Neuronal stem cell (in vitro differentiated cells): ENCODE measurements around the gene RAD51B.

Source experiments
- DNase-seq: peaks from one replicate; pipeline ENCODE4 v3.0.0-alpha.2; 2013; ENCODE audit warnings: low spot score
- H2AFZ ChIP-seq: one replicate; pipeline ENCODE4 v1.6.1; 2013; ENCODE audit warnings: mild to moderate bottlenecking, low read length, inconsistent platforms
- H2AK5ac ChIP-seq: 2 replicates; pipeline ENCODE4 v1.6.1; 2013; ENCODE audit warnings: low read depth, mild to moderate bottlenecking, inconsistent platforms, low read length, moderate library complexity, mixed read lengths
- H2BK120ac ChIP-seq: 2 replicates; pipeline ENCODE4 v1.6.1; 2013; ENCODE audit warnings: low read depth, mild to moderate bottlenecking, inconsistent platforms, low read length, moderate library complexity, mixed read lengths
- H2BK12ac ChIP-seq: one replicate; pipeline ENCODE4 v1.6.1; 2013; ENCODE audit warnings: low read length, inconsistent platforms
- H2BK15ac ChIP-seq: 2 replicates; pipeline ENCODE4 v1.6.1; 2013; ENCODE audit warnings: mild to moderate bottlenecking, low read length, inconsistent platforms, mixed read lengths
- H2BK5ac ChIP-seq: one replicate; pipeline ENCODE4 v1.6.1; 2013; ENCODE audit warnings: inconsistent platforms, mild to moderate bottlenecking, low read length, moderate library complexity
- H3K14ac ChIP-seq: one replicate; pipeline ENCODE4 v1.6.1; 2013; ENCODE audit warnings: low read length, inconsistent platforms
- H3K18ac ChIP-seq: 2 replicates; pipeline ENCODE4 v1.6.1; 2013; ENCODE audit warnings: low read length, inconsistent platforms
- H3K23ac ChIP-seq: 2 replicates; pipeline ENCODE4 v1.6.1; 2013; ENCODE audit warnings: low read depth, mild to moderate bottlenecking, mixed read lengths, low read length, inconsistent platforms; ENCODE audit not compliant: poor library complexity
- H3K27ac ChIP-seq: replicated peaks from 3 replicates; pipeline ENCODE4 v1.5.1; 2013; ENCODE audit warnings: low read length, inconsistent platforms
- H3K27me3 ChIP-seq, 3 experiments: 2 replicates each; pipeline ENCODE4 v1.6.1; 2013; ENCODE audit warnings: low read length in 3 of 3, mild to moderate bottlenecking in 2 of 3, inconsistent platforms in 1 of 3, low read depth in 1 of 3, mixed read lengths in 1 of 3, moderate library complexity in 1 of 3; ENCODE audit not compliant: control insufficient read depth in 3 of 3, insufficient read depth in 3 of 3
- H3K36me3 ChIP-seq, 2 donors: replicated peaks in 1 of 2; 2 replicates each; pipeline ENCODE4 v1.6.1; 2013; ENCODE audit warnings: low read length in 2 of 2; ENCODE audit not compliant: control insufficient read depth in 2 of 2, insufficient read depth in 2 of 2
- H3K4ac ChIP-seq: 2 replicates; pipeline ENCODE4 v1.6.1; 2013; ENCODE audit warnings: inconsistent platforms, mild to moderate bottlenecking, low read length, moderate library complexity
- H3K4me1 ChIP-seq, 2 donors: 1 replicate in 1 of 2; 2 replicates in 1 of 2; pipeline ENCODE4 v1.6.1; 2013; ENCODE audit warnings: low read length in 2 of 2, low read depth in 1 of 2; ENCODE audit not compliant: control insufficient read depth in 2 of 2, insufficient read depth in 1 of 2
- H3K4me2 ChIP-seq: one replicate; pipeline ENCODE4 v1.6.1; 2013; ENCODE audit warnings: mild to moderate bottlenecking, low read length, inconsistent platforms; ENCODE audit not compliant: insufficient read depth, poor library complexity, severe bottlenecking
- H3K4me3 ChIP-seq, 2 donors: 2 replicates each; pipeline ENCODE4 v1.5.1; 2013; ENCODE audit warnings: low read length in 2 of 2, mild to moderate bottlenecking in 2 of 2, inconsistent platforms in 1 of 2, moderate library complexity in 1 of 2
- H3K79me1 ChIP-seq: one replicate; pipeline ENCODE4 v1.6.1; 2013; ENCODE audit warnings: low read depth, mild to moderate bottlenecking, inconsistent platforms, low read length, moderate library complexity
- H3K9ac ChIP-seq: one replicate; pipeline ENCODE4 v1.6.1; 2013; ENCODE audit warnings: mild to moderate bottlenecking, low read depth, low read length, inconsistent platforms; ENCODE audit not compliant: poor library complexity
- H3K9me3 ChIP-seq, 2 donors: replicated peaks in 1 of 2; 2 replicates each; pipeline versions ENCODE3 to v1.6.1; 2013; ENCODE audit warnings: low read length in 2 of 2, mild to moderate bottlenecking in 2 of 2, inconsistent platforms in 1 of 2, low read depth in 1 of 2, mixed read lengths in 1 of 2, moderate library complexity in 1 of 2; ENCODE audit not compliant: control insufficient read depth in 2 of 2, insufficient read depth in 1 of 2
- H4K8ac ChIP-seq: one replicate; pipeline ENCODE4 v1.6.1; 2013; ENCODE audit warnings: low read depth, mild to moderate bottlenecking, inconsistent platforms, low read length, moderate library complexity
- H4K91ac ChIP-seq: one replicate; pipeline ENCODE4 v1.6.1; 2013; ENCODE audit warnings: low read length, low read depth, mild to moderate bottlenecking, inconsistent platforms; ENCODE audit not compliant: poor library complexity
- WGBS, 2 donors: extraction: QIAGEN DNeasy Blood & Tissue Kit; methylation state at CpG; one replicate each; pipeline ENCODE4 v1.1.7; 2013; ENCODE audit warnings: missing lambda C conversion rate in 2 of 2, mixed read lengths in 1 of 2; ENCODE audit not compliant: insufficient read length in 2 of 2, insufficient replicate concordance in 1 of 2; ENCODE audit errors: extremely low coverage in 2 of 2; 5-methylcytosine and 5-hydroxymethylcytosine counted together

Gene RAD51B

GRCh38 chr14:68542346-68542745, 722.8 kb downstream of the RAD51B start:
- H2BK12ac ChIP-seq: no peak overlapping the region

GRCh38 chr14:68543516-68543915, 723.9 kb downstream of the RAD51B start:
- Histone ChIP-seq H3K36me3 (no peaks in the 10 kb centered on the region), H3K9me3 (peaks cover 0 to 3% of the 10 kb centered on the region in 2 donors), H3K27me3 (no peaks in the 10 kb centered on the region), H3K79me1 (no peaks in the 10 kb centered on the region), H3K4me3 (no peak overlapping the region), H3K4me2 (no peak overlapping the region), H3K18ac (no peak overlapping the region), H4K8ac (no peak overlapping the region), H3K23ac (no peak overlapping the region), H3K27ac (no peak overlapping the region), H3K9ac (no peak overlapping the region), H2AFZ (no peak overlapping the region), H2BK12ac (no peak overlapping the region), H2BK15ac (no peak overlapping the region), H2BK5ac (no peak overlapping the region), H3K14ac (no peak overlapping the region), H3K4me1 (peaks cover 29 to 44% of the 10 kb centered on the region in 2 donors), H4K91ac (no peak overlapping the region), H3K4ac (no peak overlapping the region), H2BK120ac (no peak overlapping the region), H2AK5ac (no peak overlapping the region)
- no peak for DNase-seq
- no CpG with 5 or more reads among the region's 3 CpGs for WGBS, 2 donors

More at GRCh38 chr14:68542346-68542745, 722.8 kb downstream of the RAD51B start:
- WGBS, 2 donors: no CpG with 5 or more reads among the region's 2 CpGs
- Histone ChIP-seq H3K9me3 (peaks cover 0 to 3% of the 10 kb centered on the region in 2 donors), H3K4ac (no peak overlapping the region), H3K4me3 (no peak overlapping the region), H2AFZ (no peak overlapping the region), H3K18ac (no peak overlapping the region), H3K79me1 (no peaks in the 10 kb centered on the region), H2AK5ac (no peak overlapping the region), H3K23ac (no peak overlapping the region), H3K9ac (no peak overlapping the region), H4K91ac (no peak overlapping the region), H3K4me2 (no peak overlapping the region), H3K36me3 (no peaks in the 10 kb centered on the region), H2BK120ac (no peak overlapping the region), H2BK15ac (no peak overlapping the region), H3K4me1 (peaks cover 25 to 43% of the 10 kb centered on the region in 2 donors), H3K27me3 (no peaks in the 10 kb centered on the region), H3K14ac (no peak overlapping the region), H3K27ac (no peak overlapping the region), H2BK5ac (no peak overlapping the region), H4K8ac (no peak overlapping the region)
- no peak for DNase-seq

GRCh38 chr14:68544081-68544892, 724.7 kb downstream of the RAD51B start:
- H3K9me3 ChIP-seq: peaks cover 0 to 3% of the 10 kb centered on the region in 2 donors
- no peaks in the 10 kb centered on the region for H3K27me3 ChIP-seq
- peak overlapping the region; percentile 15 for H3K18ac ChIP-seq
- DNase-seq: no peak
- no peak overlapping the region for H3K4ac ChIP-seq
- peaks cover 33 to 42% of the 10 kb centered on the region in 2 donors for H3K4me1 ChIP-seq
- H3K9ac ChIP-seq: no peak overlapping the region
- no peak overlapping the region for H2BK5ac ChIP-seq
- no peaks in the 10 kb centered on the region for H3K79me1 ChIP-seq
- H3K4me3 ChIP-seq: no peak overlapping the region
- H2AK5ac ChIP-seq: no peak overlapping the region
- H3K4me2 ChIP-seq: no peak overlapping the region
- WGBS, 2 donors: no CpG with 5 or more reads among the region's 5 CpGs
- H4K8ac ChIP-seq: no peak overlapping the region
- H2AFZ ChIP-seq: no peak overlapping the region
- no peak overlapping the region for H2BK15ac ChIP-seq
- H2BK12ac ChIP-seq: no peak overlapping the region
- H3K14ac ChIP-seq: no peak overlapping the region
- no peak overlapping the region for H2BK120ac ChIP-seq
- H3K36me3 ChIP-seq: no peaks in the 10 kb centered on the region
- H3K23ac ChIP-seq: no peak overlapping the region
- H4K91ac ChIP-seq: no peak overlapping the region
- no peak overlapping the region for H3K27ac ChIP-seq

GRCh38 chr14:68546839-68547238, 727.3 kb downstream of the RAD51B start:
- Histone ChIP-seq H2AK5ac (peak overlapping the region; percentile 8), H3K23ac (no peak overlapping the region), H3K4me1 (peaks cover 23 to 29% of the 10 kb centered on the region in 2 donors), H4K8ac (no peak overlapping the region), H3K4me3 (no peak overlapping the region), H3K14ac (no peak overlapping the region), H3K4me2 (no peak overlapping the region), H3K4ac (no peak overlapping the region), H3K9ac (no peak overlapping the region), H3K27ac (no peak overlapping the region), H3K18ac (peak overlapping the region; percentile 42), H2BK120ac (no peak overlapping the region), H2BK15ac (peak overlapping the region; percentile 2), H3K36me3 (no peaks in the 10 kb centered on the region), H4K91ac (no peak overlapping the region), H3K27me3 (no peaks in the 10 kb centered on the region), H2BK12ac (no peak overlapping the region), H2AFZ (no peak overlapping the region), H3K79me1 (no peaks in the 10 kb centered on the region), H3K9me3 (peaks cover 0 to 3% of the 10 kb centered on the region in 2 donors), H2BK5ac (no peak overlapping the region)
- no CpG with 5 or more reads among the region's 5 CpGs for WGBS, 2 donors
- no peak for DNase-seq
